ENCODE results near the gene TANC1. TPM values are rescaled to one million over a fixed set of nuclear protein-coding genes. Genes with fewer than 3 reads are reported as not detected.
A peak's percentile ranks its signal among the peaks of the same experiment; 100 is the strongest.

Gene TANC1
- total RNA-seq, 1 experiment from 2014 or later: 12.4 TPM

- DNase-seq (ENCODE audit: low read depth): no peak
These were observed 6.4 kb upstream of the TANC1 start for GRCh38 chr2:158962074-158962473.

DNA sequence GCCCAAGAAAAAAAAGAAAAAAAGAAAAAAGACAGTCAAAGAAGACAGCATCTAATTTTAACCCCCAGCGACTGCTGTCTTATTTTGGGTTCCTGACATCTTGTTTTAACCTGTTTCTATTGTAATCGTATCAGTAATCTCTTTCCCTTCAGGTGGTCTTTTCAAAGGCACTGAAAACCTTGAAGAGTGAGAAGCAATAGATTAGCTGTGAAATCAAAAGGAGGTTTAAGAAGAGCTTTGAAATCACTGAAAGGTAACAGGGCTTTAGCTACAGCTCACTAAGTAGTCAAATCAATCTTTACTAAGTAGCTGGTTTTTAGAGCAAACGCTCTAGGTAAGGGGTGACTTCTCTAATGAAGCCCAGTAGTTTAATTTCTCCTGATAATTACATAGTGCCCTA is 5.4 kb upstream of the TANC1 start:
- no peak for DNase-seq (ENCODE audit: low read depth)

DNA sequence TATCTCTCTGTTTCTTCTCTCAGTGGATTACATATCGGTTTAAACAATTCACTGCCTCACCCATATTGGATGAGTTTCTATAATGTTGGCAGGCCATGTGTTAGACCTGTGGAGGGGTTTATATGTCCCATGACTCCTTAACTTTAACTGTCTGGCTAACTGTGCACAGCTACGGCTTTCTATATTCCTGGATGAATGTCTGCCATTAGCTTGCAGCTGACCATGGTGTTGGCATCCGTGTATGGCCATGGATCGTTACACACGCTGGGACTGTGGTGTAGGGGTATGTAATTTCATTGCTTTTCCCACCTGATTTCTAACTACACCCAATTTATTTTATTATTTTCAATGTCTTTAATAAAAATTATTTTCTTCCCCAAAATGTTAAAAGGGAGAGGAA is 3.3 kb upstream of the TANC1 start:
- no peak for DNase-seq (ENCODE audit: low read depth)

- no peak for DNase-seq (ENCODE audit: low read depth)
These were observed 2.8 kb upstream of the TANC1 start for GRCh38 chr2:158965641-158966040.

- no peak for DNase-seq (ENCODE audit: low read depth)
These were observed 2.1 kb upstream of the TANC1 start for GRCh38 chr2:158966312-158966711.

GRCh38 chr2:158967114-158967730 is 1.2 kb upstream of the TANC1 start:
- no peak for DNase-seq (ENCODE audit: low read depth)

DNA sequence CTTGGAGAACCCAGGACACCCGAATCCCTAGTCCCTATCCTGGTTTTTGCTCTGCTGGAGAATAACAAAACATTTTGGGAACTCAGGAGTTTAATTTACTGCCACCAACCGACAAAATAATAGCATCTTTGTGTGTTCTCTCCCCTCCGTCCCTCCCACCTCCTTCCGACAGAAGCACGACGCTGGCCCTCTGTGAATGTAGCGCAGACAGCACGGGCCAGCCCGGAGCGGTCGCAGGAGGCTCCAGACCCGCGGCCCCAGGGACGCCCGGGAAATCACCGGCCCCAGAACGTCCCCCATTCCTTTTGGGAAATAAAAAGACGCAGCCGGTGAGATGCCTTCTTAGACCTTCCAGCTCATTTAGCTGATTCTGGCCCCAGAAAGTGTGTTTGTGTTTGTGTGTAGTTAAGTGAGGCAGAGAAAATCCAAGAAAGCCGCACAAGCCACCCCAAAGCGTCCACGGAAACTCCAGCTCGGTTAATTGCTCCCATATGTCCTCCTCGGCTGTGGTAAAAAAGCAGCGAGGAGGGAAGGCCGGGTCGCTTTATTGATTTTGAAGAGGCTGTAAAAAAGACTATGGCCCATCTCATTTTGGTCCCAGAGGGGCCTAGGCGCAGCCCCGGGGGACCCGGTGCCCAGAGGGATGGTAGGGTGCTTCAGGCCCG is 577 bp upstream of the TANC1 start:
- DNase-seq (ENCODE audit: low read depth): peak; percentile 72

GRCh38 chr2:158969162-158969714 is 798 bp downstream of the TANC1 start:
- DNase-seq (ENCODE audit: low read depth): no peak

- no peak for DNase-seq (ENCODE audit: low read depth)
These were observed 1.3 kb downstream of the TANC1 start for GRCh38 chr2:158969715-158970240.

- peak; percentile 58 for DNase-seq (ENCODE audit: low read depth)
These were observed 1.9 kb downstream of the TANC1 start for GRCh38 chr2:158970241-158970751.

GRCh38 chr2:158973116-158973956 is 4.9 kb downstream of the TANC1 start:
- DNase-seq (ENCODE audit: low read depth): peak; percentile 67

GRCh38 chr2:158975271-158975921 is 7.0 kb downstream of the TANC1 start:
- DNase-seq (ENCODE audit: low read depth): no peak

- DNase-seq (ENCODE audit: low read depth): peak; percentile 29
These were observed 11.3 kb downstream of the TANC1 start for GRCh38 chr2:158979772-158980171.

GRCh38 chr2:158984604-158985135 is 16.2 kb downstream of the TANC1 start:
- no peak for DNase-seq (ENCODE audit: low read depth)

GRCh38 chr2:158988501-158988900 is 20.1 kb downstream of the TANC1 start:
- no peak for DNase-seq (ENCODE audit: low read depth)

DNA sequence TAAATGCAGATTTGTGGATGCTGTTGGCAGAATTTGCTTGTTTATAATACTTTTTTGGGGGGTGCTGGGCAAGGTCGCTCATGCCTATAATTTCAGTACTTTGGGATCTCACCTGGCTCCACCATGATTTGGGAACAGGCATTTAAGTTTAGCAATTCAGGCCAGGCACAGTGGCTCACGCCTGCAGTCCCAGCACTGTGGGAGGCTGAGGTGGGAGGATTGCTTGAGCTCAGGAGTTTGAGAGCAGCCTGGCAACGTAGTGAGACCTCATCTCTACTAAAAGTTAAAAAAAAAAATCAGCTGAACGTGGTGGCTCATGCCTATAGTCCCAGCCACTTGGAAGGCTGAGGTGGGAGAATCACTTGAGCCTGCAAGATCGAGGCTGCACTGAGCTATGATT is 20.7 kb downstream of the TANC1 start:
- no peak for DNase-seq (ENCODE audit: low read depth)

- DNase-seq (ENCODE audit: low read depth): peak; percentile 66
These were observed 22.2 kb downstream of the TANC1 start for GRCh38 chr2:158990397-158991214.

- DNase-seq (ENCODE audit: low read depth): no peak
These were observed 24.6 kb downstream of the TANC1 start for GRCh38 chr2:158993030-158993429.

DNA sequence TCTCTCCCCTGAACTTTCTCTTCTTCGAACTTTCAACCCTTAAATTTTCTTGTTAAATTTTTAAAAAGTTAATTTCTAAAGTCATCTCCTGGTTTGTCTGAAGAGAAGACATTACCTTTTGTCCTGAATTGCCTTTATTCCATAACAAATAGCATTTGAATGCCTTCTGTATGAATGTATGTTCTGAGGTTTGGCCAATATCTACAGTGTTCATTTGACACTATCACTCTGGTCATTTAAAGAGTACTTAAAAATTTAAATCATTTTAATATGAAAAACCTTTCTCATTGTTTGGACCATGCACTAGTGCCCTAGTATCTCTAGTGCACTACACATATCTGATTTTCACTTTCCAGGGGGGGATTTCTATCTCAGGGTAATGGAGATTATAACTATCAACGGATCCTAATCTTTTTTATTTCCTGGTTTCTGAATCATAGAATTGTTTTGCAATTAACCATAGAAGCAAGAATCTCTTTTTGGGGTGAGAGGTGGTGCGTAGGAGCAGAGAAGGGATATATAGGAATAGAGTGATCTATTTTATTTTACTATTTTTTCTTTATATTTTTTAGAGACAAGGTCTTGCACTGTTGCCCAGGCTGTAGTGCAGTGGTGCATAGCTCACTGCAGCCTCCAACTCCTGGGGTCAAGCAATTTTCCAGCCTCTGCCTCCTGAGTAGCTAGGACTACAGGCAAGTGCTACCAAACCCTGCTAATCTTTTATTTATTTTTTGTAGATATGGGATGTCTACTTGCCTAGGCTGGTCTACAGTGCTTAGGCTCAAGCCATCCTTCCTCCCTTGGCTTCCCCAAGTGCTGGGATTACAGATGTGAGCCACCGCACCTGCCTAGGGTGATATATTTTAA is 25.5 kb downstream of the TANC1 start:
- DNase-seq (ENCODE audit: low read depth): no peak

All from LHCN-M2 (cell line).